HG03460 (cell line): Measurements from ENCODE around the gene DDX31.
A peak's percentile ranks its signal among the peaks of the same experiment; 100 is the strongest.
"Not testable (repeated sequence)": the region's sequence is repeated elsewhere in the genome, so short reads cannot be mapped to it uniquely, and the experiment has no call there.

Experiments
- ATAC-seq: cut with Tn5 transposase; IDR thresholded peaks from one replicate; pipeline ENCODE4 v1.9.1; 2021; ENCODE audit not compliant: unreplicated experiment

DDX31 gene

GRCh38 chr9:132669698-132670456 is at the start of gene DDX31:
Gene DDX31 (minus strand): TSS chr9:132669983. CDS start chr9:132669934, 49 bp downstream.
- ATAC-seq, result peak; percentile 75

- not testable (repeated sequence) for ATAC-seq
Measured at GRCh38 chr9:132718381-132718928, 48.7 kb upstream of the DDX31 start.

GRCh38 chr9:132717326-132717945 is 47.7 kb upstream of the DDX31 start:
- no peak for ATAC-seq

- ATAC-seq, result no peak
Measured at GRCh38 chr9:132716007-132716406, 46.2 kb upstream of the DDX31 start.

- no peak for ATAC-seq
Measured at GRCh38 chr9:132712753-132713152, 43.0 kb upstream of the DDX31 start.

GRCh38 chr9:132711846-132712245 is 42.1 kb upstream of the DDX31 start:
- no peak for ATAC-seq

GRCh38 chr9:132711152-132711551 is 41.4 kb upstream of the DDX31 start:
- ATAC-seq, result not testable (repeated sequence)

- ATAC-seq, result no peak
Measured at GRCh38 chr9:132710333-132710732, 40.5 kb upstream of the DDX31 start.

- ATAC-seq, result no peak
Measured at GRCh38 chr9:132708769-132709430, 39.1 kb upstream of the DDX31 start.

- ATAC-seq, result no peak
Measured at GRCh38 chr9:132708239-132708638, 38.5 kb upstream of the DDX31 start.

GRCh38 chr9:132703336-132703735 is 33.6 kb upstream of the DDX31 start:
- ATAC-seq, result no peak

GRCh38 chr9:132702254-132702653 is 32.5 kb upstream of the DDX31 start:
- no peak for ATAC-seq

GRCh38 chr9:132699956-132700355 is 30.2 kb upstream of the DDX31 start:
- no peak for ATAC-seq

- ATAC-seq, result no peak
Measured at GRCh38 chr9:132698989-132699388, 29.2 kb upstream of the DDX31 start.

GRCh38 chr9:132697230-132697629 is 27.4 kb upstream of the DDX31 start:
- ATAC-seq, result no peak

GRCh38 chr9:132694144-132694543 is 24.4 kb upstream of the DDX31 start:
- ATAC-seq, result no peak

- ATAC-seq, result no peak
Measured at GRCh38 chr9:132690696-132691095, 20.9 kb upstream of the DDX31 start.

- ATAC-seq, result no peak
Measured at GRCh38 chr9:132683873-132684272, 14.1 kb upstream of the DDX31 start.

- no peak for ATAC-seq
Measured at GRCh38 chr9:132681561-132681960, 11.8 kb upstream of the DDX31 start.

- ATAC-seq, result no peak
Measured at GRCh38 chr9:132679946-132680625, 10.3 kb upstream of the DDX31 start.

- no peak for ATAC-seq
Measured at GRCh38 chr9:132677976-132678375, 8.2 kb upstream of the DDX31 start.
